Transverse colon (tissue), 4 donors: ENCODE results near the gene RIPK3. TPM values are rescaled to one million over a fixed set of nuclear protein-coding genes. Genes with fewer than 3 reads are reported as not detected.

Experiments used
- DNase-seq: peaks from one replicate; pipeline ENCODE4 v3.0.0-alpha.2; 2019
- H3K27ac ChIP-seq, 4 donors: fragments of 200-600 bp; sonication (generic); 2 replicates each; pipeline ENCODE4 v1.5.1; 2016 to 2018; ENCODE audit warnings: inconsistent platforms in 4 of 4
- H3K27me3 ChIP-seq: fragments of 200-600 bp; sonication (generic); 2 replicates; pipeline ENCODE4 v1.5.1; 2017; ENCODE audit warnings: inconsistent platforms
- H3K36me3 ChIP-seq, 4 donors: fragments of 200-600 bp; sonication (generic); 2 replicates each; pipeline ENCODE4 v1.5.1; 2017 to 2019; ENCODE audit warnings: inconsistent platforms in 4 of 4
- H3K4me1 ChIP-seq, 4 donors: fragments of 200-600 bp; sonication (generic); 2 replicates each; pipeline ENCODE4 v1.5.1; 2017 to 2020; ENCODE audit warnings: inconsistent platforms in 4 of 4
- H3K4me3 ChIP-seq, 4 donors: fragments of 200-600 bp; sonication (generic); 1 replicate in 1 of 4; 2 replicates in 3 of 4; pipeline versions ENCODE4 v1.5.1 to v1.6.1; 2017 to 2019; ENCODE audit warnings: inconsistent platforms in 4 of 4
- H3K9me3 ChIP-seq, 2 donors: fragments of 200-600 bp; sonication (generic); 2 replicates each; pipeline ENCODE4 v1.5.1; 2017 to 2019; ENCODE audit warnings: inconsistent platforms in 2 of 2
- EP300 ChIP-seq: sonication (generic); formaldehyde crosslinking; IDR thresholded peaks from one replicate; pipeline ENCODE4 v1.6.1; 2017; ENCODE audit warnings: antibody characterized with exemption, low read depth
- POLR2A ChIP-seq: fragments of 450-650 bp; IDR thresholded peaks from one replicate; pipeline ENCODE4 v1.6.1; 2016; ENCODE audit warnings: antibody characterized with exemption, mild to moderate bottlenecking, moderate library complexity
- POLR2AphosphoS5 ChIP-seq, 3 donors: sonication (generic); formaldehyde crosslinking; IDR thresholded peaks; one replicate each; pipeline ENCODE4 v1.6.1; 2016; ENCODE audit warnings: antibody characterized with exemption in 3 of 3
- WGBS, 2 donors: methylation state at CpG; one replicate each; pipeline ENCODE4 v1.1.5; 2018; ENCODE audit warnings: low coverage in 1 of 2; 5-methylcytosine and 5-hydroxymethylcytosine counted together
- in situ Hi-C, 4 donors: fragments of 200-750 bp; cut with MboI; loops; one replicate each; pipeline versions ENCODE4 v1.15.0 to v1.15.1; 2017; ENCODE audit warnings: low sequenced_read_pairs in 3 of 4, low pct_ligation_motif_present in 1 of 4, low pct_unique_long_range_greater_than_20kb in 1 of 4
- intact Hi-C: fragments of 100-400 bp; cut with DNase I; formaldehyde crosslinking; loops from one replicate; pipeline ENCODE4 v1.15.1; 2023; ENCODE audit warnings: low total_unique reads
- total RNA-seq, 4 donors: library from RNA; depleted of rRNA; stranded (reverse); fragments of >200 nt; gene quantifications; one replicate each; pipeline ENCODE4 v1.1.0, GENCODE V29; 2016
- TF ChIP-seq, protein P1 (sequence below), 5 experiments: fragments of 200-600 bp in 3 of 5; fragments of 450-650 bp in 2 of 5; sonication (generic) in 3 of 5; IDR thresholded peaks; 1 replicate in 2 of 5; 2 replicates in 3 of 5; pipeline ENCODE4 v1.5.1; 2016 to 2017; ENCODE audit warnings: antibody characterized with exemption in 5 of 5, inconsistent platforms in 3 of 5, mild to moderate bottlenecking in 2 of 5, moderate library complexity in 1 of 5

RIPK3 gene
- total RNA-seq, 4 donors from 2014 or later: 19.3 to 156 (median 53.6) TPM

DNA sequence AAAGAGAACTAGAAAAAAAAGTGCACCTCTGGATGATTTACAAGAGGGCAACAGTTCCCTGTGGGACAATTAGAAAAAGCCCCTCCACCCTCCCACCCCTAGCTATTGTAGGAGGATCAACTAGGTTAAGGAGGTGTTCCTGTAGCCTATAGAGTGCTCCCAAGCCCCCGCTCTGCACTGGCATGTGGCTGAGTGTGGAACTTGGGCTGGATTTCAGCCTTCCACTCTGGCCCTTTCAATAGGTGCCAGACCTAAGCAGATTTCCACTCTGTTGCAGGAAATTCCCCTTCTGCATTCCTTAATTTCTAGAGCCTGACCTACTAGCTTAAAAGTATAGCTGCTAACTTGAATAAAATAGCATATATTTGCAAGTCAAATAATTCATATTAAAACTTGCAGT, 31.0 kb upstream of the RIPK3 start:
- H3K27me3 ChIP-seq: peaks cover 16% of the 10 kb centered on the region
- in situ Hi-C loops: no loop called here
- WGBS, 2 donors: 63% methylated on average over 1 of the region's 1 CpG; no CpG with 5 or more reads in 1 of the 2 donors
- no peaks in the 10 kb centered on the region for H3K9me3 ChIP-seq
- no peak overlapping the region for H3K4me3 ChIP-seq
- peak overlapping the region in 1 of 4 donors; percentile 89 for H3K27ac ChIP-seq
- peaks cover 0 to 4% (median 0%) of the 10 kb centered on the region in 4 donors for H3K36me3 ChIP-seq
- intact Hi-C loops: no loop called here
- DNase-seq: no peak
- peaks cover 0 to 32% (median 21%) of the 10 kb centered on the region in 4 donors for H3K4me1 ChIP-seq
- TF ChIP-seq EP300 (no peak), POLR2A (no peak), POLR2AphosphoS5 (IDR thresholded peaks at IDR 0.05) (no peak)
- TF ChIP-seq, protein P1, sequence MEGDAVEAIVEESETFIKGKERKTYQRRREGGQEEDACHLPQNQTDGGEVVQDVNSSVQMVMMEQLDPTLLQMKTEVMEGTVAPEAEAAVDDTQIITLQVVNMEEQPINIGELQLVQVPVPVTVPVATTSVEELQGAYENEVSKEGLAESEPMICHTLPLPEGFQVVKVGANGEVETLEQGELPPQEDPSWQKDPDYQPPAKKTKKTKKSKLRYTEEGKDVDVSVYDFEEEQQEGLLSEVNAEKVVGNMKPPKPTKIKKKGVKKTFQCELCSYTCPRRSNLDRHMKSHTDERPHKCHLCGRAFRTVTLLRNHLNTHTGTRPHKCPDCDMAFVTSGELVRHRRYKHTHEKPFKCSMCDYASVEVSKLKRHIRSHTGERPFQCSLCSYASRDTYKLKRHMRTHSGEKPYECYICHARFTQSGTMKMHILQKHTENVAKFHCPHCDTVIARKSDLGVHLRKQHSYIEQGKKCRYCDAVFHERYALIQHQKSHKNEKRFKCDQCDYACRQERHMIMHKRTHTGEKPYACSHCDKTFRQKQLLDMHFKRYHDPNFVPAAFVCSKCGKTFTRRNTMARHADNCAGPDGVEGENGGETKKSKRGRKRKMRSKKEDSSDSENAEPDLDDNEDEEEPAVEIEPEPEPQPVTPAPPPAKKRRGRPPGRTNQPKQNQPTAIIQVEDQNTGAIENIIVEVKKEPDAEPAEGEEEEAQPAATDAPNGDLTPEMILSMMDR (IDR thresholded peaks at IDR 0.05): no peak

DNA sequence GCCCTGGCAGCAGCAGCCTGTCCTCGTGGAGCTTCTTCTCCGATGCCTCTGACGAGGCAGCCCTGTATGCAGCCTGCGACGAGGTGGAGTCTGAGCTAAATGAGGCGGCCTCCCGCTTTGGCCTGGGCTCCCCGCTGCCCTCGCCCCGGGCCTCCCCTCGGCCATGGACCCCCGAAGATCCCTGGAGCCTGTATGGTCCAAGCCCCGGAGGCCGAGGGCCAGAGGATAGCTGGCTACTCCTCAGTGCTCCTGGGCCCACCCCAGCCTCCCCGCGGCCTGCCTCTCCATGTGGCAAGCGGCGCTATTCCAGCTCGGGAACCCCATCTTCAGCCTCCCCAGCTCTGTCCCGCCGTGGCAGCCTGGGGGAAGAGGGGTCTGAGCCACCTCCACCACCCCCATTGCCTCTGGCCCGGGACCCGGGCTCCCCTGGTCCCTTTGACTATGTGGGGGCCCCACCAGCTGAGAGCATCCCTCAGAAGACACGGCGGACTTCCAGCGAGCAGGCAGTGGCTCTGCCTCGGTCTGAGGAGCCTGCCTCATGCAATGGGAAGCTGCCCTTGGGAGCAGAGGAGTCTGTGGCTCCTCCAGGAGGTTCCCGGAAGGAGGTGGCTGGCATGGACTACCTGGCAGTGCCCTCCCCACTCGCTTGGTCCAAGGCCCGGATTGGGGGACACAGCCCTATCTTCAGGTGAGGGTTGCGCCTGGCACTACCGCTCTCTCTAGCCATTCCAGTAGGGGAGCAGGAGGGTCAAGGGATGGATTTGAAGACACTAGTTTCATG, 30.3 kb upstream of the RIPK3 start:
- in situ Hi-C loops: loop anchor here in 2 of 4 donors (10.0 kb wide), 1 partner anchor 65 kb away; no protein-coding TSS in a partner anchor
- DNase-seq: no peak
- peaks cover 4 to 38% (median 27%) of the 10 kb centered on the region in 4 donors for H3K4me1 ChIP-seq
- intact Hi-C loops: loop anchor here (2.0 kb wide), 1 partner anchor 61 kb away; no protein-coding TSS in a partner anchor
- 78% methylated on average over 19 of the region's 32 CpGs; no CpG with 5 or more reads in 1 of the 2 donors for whole genome bisulfite sequencing, 2 donors
- peaks cover 0 to 4% (median 0%) of the 10 kb centered on the region in 4 donors for H3K36me3 ChIP-seq
- TF ChIP-seq EP300 (no peak), POLR2A (no peak), POLR2AphosphoS5 (IDR thresholded peaks at IDR 0.05) (no peak)
- TF ChIP-seq, protein P1 (IDR thresholded peaks at IDR 0.05): no peak
- H3K27me3 ChIP-seq: peaks cover 16% of the 10 kb centered on the region
- H3K27ac ChIP-seq: peak overlapping the region in 3 of 4 donors; percentile 89 to 93 (median 89)
- H3K9me3 ChIP-seq: no peaks in the 10 kb centered on the region
- H3K4me3 ChIP-seq: no peak overlapping the region

- H3K9me3 ChIP-seq: no peaks in the 10 kb centered on the region
- in situ Hi-C loops (loop anchor here in 2 of 4 donors (10.0 kb wide), 1 partner anchor 65 kb away; no protein-coding TSS in a partner anchor), intact Hi-C loops (loop anchor here (2.0 kb wide), 1 partner anchor 61 kb away; no protein-coding TSS in a partner anchor)
- H3K27ac ChIP-seq: peak overlapping the region; percentile 89 to 93 (median 90)
- TF ChIP-seq EP300: no peak
- TF ChIP-seq POLR2AphosphoS5 (IDR thresholded peaks at IDR 0.05): no peak
- TF ChIP-seq, protein P1 (IDR thresholded peaks at IDR 0.05): no peak
- TF ChIP-seq POLR2A: no peak
- DNase-seq: peak; percentile 12
- peaks cover 0 to 4% (median 0%) of the 10 kb centered on the region in 4 donors for H3K36me3 ChIP-seq
- H3K4me3 ChIP-seq: peak overlapping the region in 1 of 4 donors; percentile 68
- 84% methylated on average over 20 of the region's 20 CpGs; no CpG with 5 or more reads in 1 of the 2 donors for WGBS, 2 donors
- H3K4me1 ChIP-seq: peaks cover 6 to 41% (median 28%) of the 10 kb centered on the region in 4 donors
- H3K27me3 ChIP-seq: peaks cover 16% of the 10 kb centered on the region
Observed at GRCh38 chr14:24369463-24369862, 29.7 kb upstream of the RIPK3 start.

DNA sequence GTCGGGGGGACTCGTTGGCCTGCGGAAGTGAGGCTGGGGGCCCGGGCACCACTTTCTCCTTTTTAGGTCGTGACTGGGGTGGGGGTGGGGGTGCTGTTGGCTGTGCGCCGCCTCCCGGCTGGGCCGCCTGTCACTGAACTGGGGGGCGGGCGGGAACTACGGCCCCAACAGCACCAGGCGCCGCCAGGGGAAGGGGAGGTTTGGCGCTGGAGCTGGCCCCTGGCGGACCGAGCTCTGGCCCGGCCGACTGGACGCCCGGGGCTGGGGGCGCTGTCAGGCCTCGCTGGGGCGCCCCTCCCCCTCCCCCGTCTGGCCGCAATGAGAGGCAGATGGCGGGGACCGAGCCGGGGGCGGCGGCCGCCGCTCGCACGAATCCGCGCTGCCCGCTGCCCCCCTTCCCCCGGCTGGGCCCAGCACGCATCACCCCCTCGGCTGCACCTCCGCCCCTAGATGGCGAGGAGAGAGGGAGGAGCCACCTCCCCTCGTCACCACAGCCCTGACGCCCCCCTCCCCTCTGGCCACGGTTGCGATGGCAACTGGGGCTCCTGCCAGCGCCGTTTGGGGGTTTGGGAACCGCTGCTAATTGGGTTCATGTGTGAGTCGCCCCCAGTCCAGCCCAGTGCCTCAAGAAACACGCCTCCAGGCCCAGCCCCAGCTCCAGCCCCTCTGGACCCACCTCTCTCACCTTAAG, 28.9 kb upstream of the RIPK3 start:
- Histone ChIP-seq H3K4me3 (peak overlapping the region; percentile 55 to 74 (median 64)), H3K27me3 (peaks cover 16% of the 10 kb centered on the region), H3K36me3 (peaks cover 0 to 4% (median 0%) of the 10 kb centered on the region in 4 donors), H3K27ac (peak overlapping the region; percentile 89 to 93 (median 90)), H3K4me1 (peaks cover 6 to 41% (median 28%) of the 10 kb centered on the region in 4 donors), H3K9me3 (no peaks in the 10 kb centered on the region)
- WGBS, 2 donors: 7% methylated on average over 22 of the region's 52 CpGs; no CpG with 5 or more reads in 1 of the 2 donors
- no peak for TF ChIP-seq POLR2AphosphoS5 (IDR thresholded peaks at IDR 0.05)
- TF ChIP-seq, protein P1 (IDR thresholded peaks at IDR 0.05): no peak
- TF ChIP-seq EP300: no peak
- no peak for TF ChIP-seq POLR2A
- in situ Hi-C loops (loop anchor here in 2 of 4 donors (10.0 kb wide), 1 partner anchor 66 kb away; no protein-coding TSS in a partner anchor), intact Hi-C loops (loop anchor here (2.0 kb wide), 1 partner anchor 62 kb away; no protein-coding TSS in a partner anchor)
- peak; percentile 45 for DNase-seq
